GM12878 (cell line): ENCODE measurements around the gene ACSF2. TPM values are rescaled to one million over a fixed set of nuclear protein-coding genes. Genes with fewer than 3 reads are reported as not detected.

ENCODE experiments used
- ATAC-seq: fragments of 200-7000 bp; cut with Tn5 transposase; 3 replicates; pipeline ENCODE4 v1.9.1; 2020; ENCODE audit warnings: mild to moderate bottlenecking, moderate library complexity
- BruUV-seq: library from RNA; stranded (reverse); fragments of 400-500 nt; replicated peaks from 2 replicates; lab custom pipeline; 2021; lab: Mats Ljungman, UMichigan
- CTCF ChIA-PET: fragments of 300-600 bp; sonication (Branson Sonifier 250); formaldehyde crosslinking; extraction: SDS; loops from one replicate; lab custom pipeline; 2021; ENCODE audit warnings: inconsistent platforms; lab: Yijun Ruan, JAX
- POLR2A ChIA-PET: fragments of 350-600 bp; formaldehyde crosslinking; extraction: SDS; loops from one replicate; lab custom pipeline; 2021; ENCODE audit warnings: inconsistent platforms; lab: Charles Lee
- RAD21 ChIA-PET: fragments of 300-600 bp; sonication (Branson Sonifier 250); formaldehyde crosslinking; loops from one replicate; lab custom pipeline; 2023; ENCODE audit warnings: antibody characterized with exemption; ENCODE audit not compliant: unreplicated experiment; lab: Charles Lee
- SMC1A ChIA-PET: fragments of 300-600 bp; sonication (Branson Sonifier 250); formaldehyde crosslinking; loops from one replicate; lab custom pipeline; 2023; ENCODE audit not compliant: unreplicated experiment, uncharacterized antibody; lab: Charles Lee
- DNase-seq: peaks from one replicate; pipeline ENCODE4 v3.0.0-alpha.2; 2011; ENCODE audit warnings: low read depth, low spot score
- FAIRE-seq: peaks from 3 replicates; lab custom pipeline; 2011; peaks lifted over from hg19 to GRCh38; lab: Jason Lieb, UNC
- H2AFZ ChIP-seq: 2 replicates; pipeline ENCODE4 v1.6.0; 2011; ENCODE audit warnings: low read depth, low read length, control low read depth; ENCODE audit not compliant: control insufficient read depth
- H3K27ac ChIP-seq: 2 replicates; pipeline ENCODE4 v1.5.1; 2011; ENCODE audit warnings: control low read depth; ENCODE audit not compliant: control insufficient read depth, insufficient read depth
- H3K27me3 ChIP-seq, 2 experiments: replicated peaks in 1 of 2; 2 replicates each; pipeline versions ENCODE4 v1.6.0 to v1.6.1; 2011; ENCODE audit warnings: low read length in 1 of 2; ENCODE audit not compliant: control insufficient read depth in 2 of 2, insufficient read depth in 2 of 2
- H3K36me3 ChIP-seq, 2 experiments: 2 replicates each; pipeline ENCODE4 v1.5.1; 2011; ENCODE audit warnings: low read length in 1 of 2; ENCODE audit not compliant: control insufficient read depth in 2 of 2, insufficient read depth in 2 of 2
- H3K4me1 ChIP-seq: 2 replicates; pipeline ENCODE4 v1.6.1; 2011; ENCODE audit warnings: mild to moderate bottlenecking, low read length, moderate library complexity, mixed read lengths; ENCODE audit not compliant: control insufficient read depth, insufficient read depth
- H3K4me2 ChIP-seq: 2 replicates; pipeline ENCODE4 v1.6.0; 2011; ENCODE audit warnings: control low read depth; ENCODE audit not compliant: control insufficient read depth, insufficient read depth
- H3K4me3 ChIP-seq: fragments of 200-600 bp; sonication (generic); 2 replicates; pipeline ENCODE4 v1.5.1; 2016
- H3K79me2 ChIP-seq: 2 replicates; pipeline ENCODE4 v1.6.0; 2011; ENCODE audit warnings: low read length; ENCODE audit not compliant: control insufficient read depth, insufficient read depth
- H3K9ac ChIP-seq: 2 replicates; pipeline ENCODE4 v1.8.0; 2011; ENCODE audit warnings: low read length, control low read depth, mixed read lengths; ENCODE audit not compliant: control insufficient read depth, insufficient read depth
- H3K9me3 ChIP-seq: replicated peaks from 3 replicates; pipeline ENCODE4 v1.5.1; 2011; ENCODE audit warnings: mild to moderate bottlenecking, low read length; ENCODE audit not compliant: control insufficient read depth, insufficient read depth
- H4K20me1 ChIP-seq: 2 replicates; pipeline ENCODE4 v1.6.0; 2011; ENCODE audit not compliant: control insufficient read depth, insufficient read depth
- ASH2L ChIP-seq: fragments of 300-600, 200-600 bp; sonication (generic); IDR thresholded peaks from 2 replicates; pipeline ENCODE4 v1.6.1; 2017; ENCODE audit warnings: low read depth, mild to moderate bottlenecking, borderline replicate concordance
- WGBS: methylation state at CpG from one replicate; pipeline ENCODE4 v1.1.6; 2016; ENCODE audit warnings: low lambda C conversion rate; ENCODE audit not compliant: insufficient replicate concordance, insufficient coverage; ENCODE audit errors: missing lambda C conversion rate; 5-methylcytosine and 5-hydroxymethylcytosine counted together
- in situ Hi-C: fragments of 300-500 bp; cut with MboI; formaldehyde crosslinking; loops from 9 replicates; pipeline ENCODE4 v1.14.3; 2018; ENCODE audit warnings: mixed read lengths
- intact Hi-C: fragments of 100-400 bp; cut with micrococcal nuclease; formaldehyde crosslinking; loops from one replicate; pipeline ENCODE4 v1.14.2; 2022; ENCODE audit not compliant: unreplicated experiment
- polyA plus RNA-seq, 11 experiments: library from polyadenylated mRNA; depleted of rRNA in 4 of 11; unstranded in 6 of 11; stranded (reverse) in 5 of 11; fragments of >200 nt; fragmentation: Nextera tagmentation in 4 of 11; fragmentation: Illumina TruSeq in 1 of 11; extraction: Ambion mirVana in 4 of 11; extraction: Trizol in 1 of 11; gene quantifications; 1 replicate in 1 of 11; 2 replicates in 10 of 11; pipeline versions ENCODE4 v1.2.1 to v1.2.3, GENCODE V29; 2011 to 2016; ENCODE audit warnings: inconsistent platforms in 2 of 11, missing spikeins in 2 of 11, low read depth in 1 of 11
- total RNA-seq, 4 experiments: library from RNA; depleted of rRNA in 3 of 4; stranded (reverse); fragments of >200 nt in 3 of 4; fragmentation: Illumina TruSeq in 1 of 4; extraction: Trizol in 1 of 4; gene quantifications; 2 replicates each; pipeline versions ENCODE4 v1.2.1 to v1.2.3, GENCODE V29; 2013 to 2021
- TF ChIP-seq, protein P1 (sequence below): fragments of 450-650 bp; IDR thresholded peaks from 2 replicates; pipeline ENCODE4 v1.6.1; 2016; ENCODE audit warnings: mild to moderate bottlenecking
- TF ChIP-seq, protein P2 (sequence below): fragments of 450-650 bp; IDR thresholded peaks from 2 replicates; pipeline ENCODE4 v1.6.1; 2018; ENCODE audit warnings: mild to moderate bottlenecking, low read depth, moderate library complexity; ENCODE audit not compliant: partially characterized antibody
- TF ChIP-seq, protein P3 (sequence below): fragments of 150-350 bp; IDR thresholded peaks from 2 replicates; pipeline ENCODE4 v1.6.1; 2014; ENCODE audit warnings: mild to moderate bottlenecking, low read depth, low read length

ACSF2 gene
- total and polyA plus RNA-seq, 10 of the 15 experiments (the other 5 are each of a cell fraction or from before 2014, with no cell fraction given): 7.1 to 32.8 (median 16.8) TPM

DNA sequence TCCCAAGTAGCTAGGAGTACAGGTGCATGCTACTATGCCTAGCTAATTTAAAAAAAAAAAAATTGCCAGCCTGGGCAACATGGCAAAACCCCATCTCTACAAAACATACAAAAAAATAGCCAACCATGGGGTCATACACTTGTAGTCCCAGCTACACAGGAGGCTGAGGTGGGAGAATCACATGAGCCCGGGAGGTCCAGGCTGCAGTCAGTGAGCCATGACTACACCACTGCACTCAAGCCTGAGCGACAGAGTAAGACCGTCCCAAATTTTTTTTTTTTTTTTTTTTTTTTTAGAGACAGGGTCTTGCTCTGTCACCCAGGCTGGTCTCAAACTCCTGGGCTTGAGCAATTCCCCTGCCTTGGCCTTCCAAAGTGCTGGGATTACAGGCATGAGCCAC is 27.9 kb downstream of the ACSF2 start:
- POLR2A ChIA-PET: no interaction called here
- H3K27ac ChIP-seq: no peak overlapping the region
- CTCF ChIA-PET: no interaction called here
- TF ChIP-seq, protein P1, sequence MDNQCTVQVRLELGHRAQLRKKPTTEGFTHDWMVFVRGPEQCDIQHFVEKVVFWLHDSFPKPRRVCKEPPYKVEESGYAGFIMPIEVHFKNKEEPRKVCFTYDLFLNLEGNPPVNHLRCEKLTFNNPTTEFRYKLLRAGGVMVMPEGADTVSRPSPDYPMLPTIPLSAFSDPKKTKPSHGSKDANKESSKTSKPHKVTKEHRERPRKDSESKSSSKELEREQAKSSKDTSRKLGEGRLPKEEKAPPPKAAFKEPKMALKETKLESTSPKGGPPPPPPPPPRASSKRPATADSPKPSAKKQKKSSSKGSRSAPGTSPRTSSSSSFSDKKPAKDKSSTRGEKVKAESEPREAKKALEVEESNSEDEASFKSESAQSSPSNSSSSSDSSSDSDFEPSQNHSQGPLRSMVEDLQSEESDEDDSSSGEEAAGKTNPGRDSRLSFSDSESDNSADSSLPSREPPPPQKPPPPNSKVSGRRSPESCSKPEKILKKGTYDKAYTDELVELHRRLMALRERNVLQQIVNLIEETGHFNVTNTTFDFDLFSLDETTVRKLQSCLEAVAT: no peak
- no peak for TF ChIP-seq ASH2L
- TF ChIP-seq, protein P2, sequence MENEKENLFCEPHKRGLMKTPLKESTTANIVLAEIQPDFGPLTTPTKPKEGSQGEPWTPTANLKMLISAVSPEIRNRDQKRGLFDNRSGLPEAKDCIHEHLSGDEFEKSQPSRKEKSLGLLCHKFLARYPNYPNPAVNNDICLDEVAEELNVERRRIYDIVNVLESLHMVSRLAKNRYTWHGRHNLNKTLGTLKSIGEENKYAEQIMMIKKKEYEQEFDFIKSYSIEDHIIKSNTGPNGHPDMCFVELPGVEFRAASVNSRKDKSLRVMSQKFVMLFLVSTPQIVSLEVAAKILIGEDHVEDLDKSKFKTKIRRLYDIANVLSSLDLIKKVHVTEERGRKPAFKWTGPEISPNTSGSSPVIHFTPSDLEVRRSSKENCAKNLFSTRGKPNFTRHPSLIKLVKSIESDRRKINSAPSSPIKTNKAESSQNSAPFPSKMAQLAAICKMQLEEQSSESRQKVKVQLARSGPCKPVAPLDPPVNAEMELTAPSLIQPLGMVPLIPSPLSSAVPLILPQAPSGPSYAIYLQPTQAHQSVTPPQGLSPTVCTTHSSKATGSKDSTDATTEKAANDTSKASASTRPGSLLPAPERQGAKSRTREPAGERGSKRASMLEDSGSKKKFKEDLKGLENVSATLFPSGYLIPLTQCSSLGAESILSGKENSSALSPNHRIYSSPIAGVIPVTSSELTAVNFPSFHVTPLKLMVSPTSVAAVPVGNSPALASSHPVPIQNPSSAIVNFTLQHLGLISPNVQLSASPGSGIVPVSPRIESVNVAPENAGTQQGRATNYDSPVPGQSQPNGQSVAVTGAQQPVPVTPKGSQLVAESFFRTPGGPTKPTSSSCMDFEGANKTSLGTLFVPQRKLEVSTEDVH: no peak
- TF ChIP-seq, protein P3, sequence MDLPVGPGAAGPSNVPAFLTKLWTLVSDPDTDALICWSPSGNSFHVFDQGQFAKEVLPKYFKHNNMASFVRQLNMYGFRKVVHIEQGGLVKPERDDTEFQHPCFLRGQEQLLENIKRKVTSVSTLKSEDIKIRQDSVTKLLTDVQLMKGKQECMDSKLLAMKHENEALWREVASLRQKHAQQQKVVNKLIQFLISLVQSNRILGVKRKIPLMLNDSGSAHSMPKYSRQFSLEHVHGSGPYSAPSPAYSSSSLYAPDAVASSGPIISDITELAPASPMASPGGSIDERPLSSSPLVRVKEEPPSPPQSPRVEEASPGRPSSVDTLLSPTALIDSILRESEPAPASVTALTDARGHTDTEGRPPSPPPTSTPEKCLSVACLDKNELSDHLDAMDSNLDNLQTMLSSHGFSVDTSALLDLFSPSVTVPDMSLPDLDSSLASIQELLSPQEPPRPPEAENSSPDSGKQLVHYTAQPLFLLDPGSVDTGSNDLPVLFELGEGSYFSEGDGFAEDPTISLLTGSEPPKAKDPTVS: no peak
- WGBS: 6% methylated on average over 1 of the region's 3 CpGs
- no peaks in the 10 kb centered on the region for H3K27me3 ChIP-seq
- H4K20me1 ChIP-seq: no peaks in the 10 kb centered on the region
- SMC1A ChIA-PET: interaction anchor here (0.9 kb wide), 1 partner anchor 92 kb away, joined by 3 read pairs; no protein-coding TSS in a partner anchor
- DNase-seq: no peak
- peaks cover 11% of the 10 kb centered on the region for H3K4me1 ChIP-seq
- no peak overlapping the region for H3K4me3 ChIP-seq
- H3K9ac ChIP-seq: no peak overlapping the region
- no peaks in the 10 kb centered on the region for H3K36me3 ChIP-seq
- no peak for FAIRE-seq
- ATAC-seq: no peak
- intact Hi-C loops: no loop called here
- RAD21 ChIA-PET: no interaction called here
- no peak overlapping the region for H3K4me2 ChIP-seq
- H3K79me2 ChIP-seq: no peaks in the 10 kb centered on the region
- in situ Hi-C loops: no loop called here
- H2AFZ ChIP-seq: no peak overlapping the region
- no TSS peak for BruUV-seq
- no peaks in the 10 kb centered on the region for H3K9me3 ChIP-seq
